HG03439 (cell line): ENCODE data around the gene TMEM248.
"Not testable (repeated sequence)": the region's sequence is repeated elsewhere in the genome, so short reads cannot be mapped to it uniquely, and the experiment has no call there.

Experiments
- ATAC-seq: cut with Tn5 transposase; IDR thresholded peaks from one replicate; pipeline ENCODE4 v1.9.1; 2021; ENCODE audit warnings: mild to moderate bottlenecking, moderate library complexity; ENCODE audit not compliant: unreplicated experiment

The TMEM248 gene

GRCh38 chr7:66948480-66949109 lies 27.6 kb downstream of the TMEM248 start:
- ATAC-seq = no peak

DNA sequence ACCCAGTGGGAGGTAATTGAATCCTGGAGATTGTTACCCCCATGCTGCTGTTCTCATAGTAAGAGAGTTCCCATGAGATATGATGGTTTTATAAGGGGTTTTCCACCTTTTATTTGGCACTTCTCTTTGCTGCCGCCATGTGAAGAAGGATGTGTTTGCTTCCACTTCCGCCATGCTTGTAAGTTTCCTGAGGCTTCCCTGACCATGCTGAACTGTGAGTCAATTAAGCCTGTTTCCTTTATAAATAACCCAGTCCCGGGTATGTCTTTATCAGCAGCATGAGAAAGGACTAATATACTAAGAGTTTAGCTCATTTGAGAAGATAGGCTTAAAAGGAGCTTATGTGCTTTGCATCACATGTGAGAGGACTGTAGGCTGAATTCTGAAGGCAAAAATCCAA lies 29.3 kb downstream of the TMEM248 start:
- no peak for ATAC-seq

- ATAC-seq = no peak
Measured at GRCh38 chr7:66950763-66951162, 29.7 kb downstream of the TMEM248 start.

GRCh38 chr7:66952343-66953043 lies 31.5 kb downstream of the TMEM248 start:
- ATAC-seq = no peak

DNA sequence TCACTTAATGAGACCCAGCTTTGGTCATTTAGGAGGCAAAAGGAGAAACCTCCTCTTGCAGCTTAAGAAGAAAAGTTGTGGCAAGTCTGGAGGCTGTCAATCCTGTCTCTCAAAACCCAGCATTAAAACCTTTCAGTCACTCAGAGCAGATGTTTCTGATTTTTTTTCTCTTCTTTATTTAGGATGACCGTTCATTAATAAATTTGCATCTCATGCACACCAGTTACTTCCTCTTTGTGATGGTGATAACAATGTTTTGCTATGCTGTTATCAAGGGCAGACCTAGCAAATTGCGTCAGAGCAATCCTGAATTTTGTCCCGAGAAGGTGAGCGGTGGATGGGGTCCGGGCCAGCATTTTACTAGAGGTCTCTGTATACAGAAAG lies 32.0 kb downstream of the TMEM248 start:
- no peak for ATAC-seq

GRCh38 chr7:66957595-66958290 lies 36.7 kb downstream of the TMEM248 start:
- no peak for ATAC-seq

DNA sequence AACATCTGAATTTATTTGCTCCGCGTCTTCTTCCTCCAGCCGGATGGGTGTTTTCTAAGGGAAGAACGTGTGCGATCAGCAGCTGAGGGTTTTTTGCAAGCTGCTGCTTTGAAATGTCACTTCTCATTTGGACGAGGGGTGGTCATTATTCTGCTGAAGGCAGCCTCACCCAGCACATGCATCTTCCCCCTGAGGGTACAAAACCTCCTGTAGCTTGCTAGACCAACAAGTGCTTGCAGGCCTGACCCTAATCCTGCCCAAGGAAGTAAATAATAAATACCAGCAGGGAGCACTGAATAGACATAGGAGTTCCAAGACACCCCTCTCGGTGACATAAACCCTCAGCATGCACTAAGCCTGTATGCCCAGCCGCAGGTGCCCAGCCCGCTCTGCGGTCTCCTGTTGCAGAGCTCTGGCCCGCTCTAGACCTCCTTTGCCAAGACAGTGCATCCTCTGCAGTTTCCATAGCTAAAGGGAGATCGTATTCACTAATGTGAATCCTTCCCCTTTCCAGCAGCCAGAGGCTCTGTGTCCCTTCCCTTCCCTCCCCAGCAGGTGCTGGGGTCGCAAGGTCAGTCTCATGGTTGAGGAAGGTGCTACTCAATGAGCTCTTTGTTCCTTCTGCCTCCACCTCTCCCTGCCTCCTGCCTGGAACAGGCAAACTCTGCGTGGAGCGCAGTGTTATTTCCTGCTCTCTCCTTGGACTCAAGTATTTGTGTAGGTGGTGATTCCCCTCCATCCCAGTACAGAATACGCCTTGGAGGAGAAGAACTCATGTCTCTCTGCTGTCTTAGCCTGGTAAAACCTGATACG lies 37.7 kb downstream of the TMEM248 start:
- ATAC-seq = no peak

GRCh38 chr7:66960192-66960591 lies 39.2 kb downstream of the TMEM248 start:
- no peak for ATAC-seq

DNA sequence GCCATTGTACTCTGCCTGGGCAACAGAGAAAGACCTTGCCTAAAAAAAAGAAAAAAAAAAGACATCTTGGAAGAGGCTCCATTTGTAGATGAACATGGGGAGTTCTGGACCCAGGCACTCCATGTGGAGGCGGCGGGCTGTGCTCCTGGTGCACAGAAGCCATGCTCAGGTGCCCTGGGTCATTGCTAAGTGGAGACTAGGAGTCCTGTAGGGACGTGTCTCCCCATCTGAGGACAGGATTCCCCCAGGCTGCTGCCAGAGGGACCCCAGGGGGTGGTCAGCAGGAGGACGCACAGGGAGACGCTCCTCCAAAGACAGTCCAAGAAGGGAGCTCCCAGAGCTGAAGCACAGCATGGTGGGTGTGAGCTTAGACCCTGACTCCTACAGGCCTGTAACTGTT lies 40.1 kb downstream of the TMEM248 start:
- ATAC-seq = no peak

GRCh38 chr7:66964411-66964810 lies 43.4 kb downstream of the TMEM248 start:
- no peak for ATAC-seq

- no peak for ATAC-seq
Measured at GRCh38 chr7:66967029-66967428, 46.0 kb downstream of the TMEM248 start.

- ATAC-seq = not testable (repeated sequence)
Measured at GRCh38 chr7:66969001-66969400, 48.0 kb downstream of the TMEM248 start.

- no peak for ATAC-seq
Measured at GRCh38 chr7:66970310-66970709, 49.3 kb downstream of the TMEM248 start.

GRCh38 chr7:66974986-66975590 lies 54.1 kb downstream of the TMEM248 start:
- no peak for ATAC-seq

DNA sequence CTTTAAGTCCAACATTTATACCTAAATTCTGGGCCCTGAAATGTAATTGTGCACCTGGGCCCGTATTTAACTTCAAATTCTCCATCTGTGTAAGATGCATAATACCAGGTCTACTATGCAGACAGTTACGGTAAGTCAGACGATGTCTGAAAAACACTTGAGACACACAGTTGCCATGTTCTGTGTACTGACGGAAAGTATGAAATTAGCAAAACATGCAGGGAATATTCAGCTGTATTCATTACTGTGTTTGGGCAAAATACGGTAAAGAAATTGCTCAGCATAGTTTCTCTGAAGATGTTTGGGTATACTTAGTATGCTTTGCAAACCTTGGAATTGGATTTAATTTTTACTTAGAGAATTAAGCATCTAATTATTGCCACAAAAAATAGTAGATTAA lies 57.3 kb downstream of the TMEM248 start:
- ATAC-seq = not testable (repeated sequence)

GRCh38 chr7:66979013-66979412 lies 58.0 kb downstream of the TMEM248 start:
- ATAC-seq = not testable (repeated sequence)

GRCh38 chr7:66980336-66980735 lies 59.3 kb downstream of the TMEM248 start:
- not testable (repeated sequence) for ATAC-seq

DNA sequence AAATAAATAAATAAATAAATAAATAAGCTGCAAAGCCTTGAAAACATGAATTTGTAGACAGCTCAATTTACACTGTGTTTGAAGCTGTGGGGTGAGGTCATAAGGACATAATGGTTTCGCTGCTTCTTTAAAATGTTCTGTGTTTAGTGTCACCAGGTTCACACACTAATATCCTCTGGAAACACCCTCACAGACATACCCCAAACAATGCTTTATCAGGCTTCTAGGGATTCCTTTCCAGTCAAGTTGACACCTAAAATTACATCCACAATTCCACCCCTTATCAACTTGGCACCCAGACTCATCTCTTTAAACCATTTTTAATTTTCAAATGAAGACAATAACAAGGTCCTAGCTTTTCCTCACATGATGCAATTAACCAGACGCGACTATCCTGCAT lies 68.5 kb downstream of the TMEM248 start:
- not testable (repeated sequence) for ATAC-seq

GRCh38 chr7:66994051-66994450 lies 73.0 kb downstream of the TMEM248 start:
- not testable (repeated sequence) for ATAC-seq

DNA sequence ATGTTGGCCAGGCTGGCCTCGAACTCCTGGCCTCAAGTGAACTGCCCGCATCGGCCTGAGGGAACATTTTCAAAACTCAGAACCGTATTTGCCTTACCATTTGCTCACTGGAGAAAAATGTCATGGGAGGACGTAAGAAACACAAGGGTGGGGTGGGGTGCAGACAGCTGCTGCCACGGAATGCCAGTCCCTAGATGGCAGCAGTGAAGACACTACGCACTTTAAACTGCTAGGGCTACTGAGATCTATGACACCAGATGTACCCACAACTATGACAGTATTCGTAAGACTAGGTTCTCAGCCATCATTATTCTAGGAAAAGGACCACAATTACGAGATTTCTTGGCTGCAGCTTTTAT lies 73.6 kb downstream of the TMEM248 start:
- peak; percentile 26 for ATAC-seq
